Endothelial cell (in vitro differentiated cells): ENCODE data around the gene CPAMD8. TPM values are rescaled to one million over a fixed set of nuclear protein-coding genes. Genes with fewer than 3 reads are reported as not detected.

Experiments used
- DNase-seq: peaks from one replicate; pipeline ENCODE4 v3.0.0; 2021; ENCODE audit warnings: low spot score
- H3K27ac Mint-ChIP-seq: one replicate; pipeline ENCODE4 v1.8.0; 2021; ENCODE audit warnings: mixed read lengths, inconsistent platforms; ENCODE audit not compliant: unreplicated experiment
- H3K27me3 Mint-ChIP-seq: one replicate; pipeline ENCODE4 v1.8.0; 2021; ENCODE audit warnings: mild to moderate bottlenecking, moderate library complexity, mixed read lengths, inconsistent platforms; ENCODE audit not compliant: unreplicated experiment
- H3K36me3 Mint-ChIP-seq: one replicate; pipeline ENCODE4 v1.8.0; 2021; ENCODE audit warnings: mild to moderate bottlenecking, low read depth, mixed read lengths, inconsistent platforms; ENCODE audit not compliant: unreplicated experiment
- H3K4me1 Mint-ChIP-seq: one replicate; pipeline ENCODE4 v1.8.0; 2021; ENCODE audit warnings: mild to moderate bottlenecking, mixed read lengths, inconsistent platforms; ENCODE audit not compliant: unreplicated experiment
- H3K4me3 Mint-ChIP-seq: one replicate; pipeline ENCODE4 v1.8.0; 2021; ENCODE audit warnings: mild to moderate bottlenecking, mixed read lengths, inconsistent platforms; ENCODE audit not compliant: unreplicated experiment
- H3K9me3 Mint-ChIP-seq: one replicate; pipeline ENCODE4 v1.8.0; 2021; ENCODE audit warnings: mixed read lengths, inconsistent platforms; ENCODE audit not compliant: unreplicated experiment
- CTCF ChIP-seq: fragments of 200-600 bp; sonication (generic); IDR thresholded peaks from one replicate; pipeline ENCODE4 v1.5.0; 2021; ENCODE audit warnings: antibody characterized with exemption; ENCODE audit not compliant: unreplicated experiment
- total RNA-seq: library from RNA; stranded (reverse); fragmentation: NEBNext Ultra II Directional; extraction: Animal tissue kit (Norgen Biotek cat#: 25700); gene quantifications from one replicate; pipeline ENCODE4 v1.2.1, GENCODE V29; 2021; ENCODE audit not compliant: unreplicated experiment

CPAMD8 gene
- total RNA-seq, 1 donor from 2014 or later = 4.8 TPM

GRCh38 chr19:16898361-16899015 lies 128.1 kb downstream of the CPAMD8 start:
- H3K27me3 Mint-ChIP-seq = peaks cover 8% of the 10 kb centered on the region
- H3K9me3 Mint-ChIP-seq = no peaks in the 10 kb centered on the region
- H3K27ac Mint-ChIP-seq = no peak overlapping the region
- H3K36me3 Mint-ChIP-seq = no peaks in the 10 kb centered on the region
- no peak for TF ChIP-seq CTCF
- H3K4me3 Mint-ChIP-seq = peak overlapping the region; percentile 73
- no peak for DNase-seq
- peaks cover 3% of the 10 kb centered on the region for H3K4me1 Mint-ChIP-seq

- Mint-ChIP-seq H3K36me3 (no peaks in the 10 kb centered on the region), H3K4me1 (peaks cover 3% of the 10 kb centered on the region), H3K9me3 (no peaks in the 10 kb centered on the region), H3K27ac (no peak overlapping the region), H3K4me3 (no peak overlapping the region), H3K27me3 (peaks cover 8% of the 10 kb centered on the region)
- TF ChIP-seq CTCF = no peak
- no peak for DNase-seq
Measured at GRCh38 chr19:16897856-16898161, 128.8 kb downstream of the CPAMD8 start.

DNA sequence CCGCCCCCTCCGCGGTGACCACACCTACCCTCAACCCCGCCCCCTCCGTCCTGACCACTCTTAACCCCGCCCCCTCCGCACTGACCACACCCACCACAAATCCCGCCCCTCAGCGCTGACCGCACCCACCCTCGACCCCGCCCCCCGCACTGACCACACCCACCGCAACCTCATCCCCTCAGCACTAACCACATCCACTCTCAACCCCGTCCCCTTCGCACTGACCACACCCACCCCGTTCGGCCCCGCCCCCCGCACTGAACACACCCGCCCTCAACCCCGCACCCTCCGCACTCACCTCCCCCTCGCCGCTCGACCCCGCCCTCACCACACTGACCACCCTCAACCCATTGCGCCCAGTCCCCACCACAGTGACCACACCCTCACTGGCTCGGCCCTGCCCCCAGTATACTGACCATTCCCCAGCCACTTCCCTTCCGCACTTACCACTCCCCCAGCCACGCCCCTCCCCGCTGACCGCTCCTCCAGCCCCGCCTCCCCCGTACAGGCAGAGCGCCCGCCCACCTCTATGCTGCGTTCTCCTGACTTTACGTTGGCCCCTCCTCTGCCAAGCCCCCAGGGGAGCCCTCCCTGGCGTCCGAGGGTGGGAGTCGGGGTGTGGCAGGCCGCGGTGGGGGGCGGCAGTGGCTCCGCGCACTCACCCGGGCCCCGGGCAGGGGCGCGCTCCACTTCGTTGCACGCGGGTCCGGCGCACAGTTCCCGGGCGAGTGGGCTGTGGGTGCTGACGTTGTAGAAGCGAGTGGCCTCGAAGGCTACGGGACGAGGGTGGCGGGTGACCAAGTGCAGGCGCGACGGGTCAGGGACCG lies 129.4 kb downstream of the CPAMD8 start:
- Mint-ChIP-seq H3K4me3 (no peak overlapping the region), H3K27ac (no peak overlapping the region), H3K27me3 (peaks cover 8% of the 10 kb centered on the region), H3K36me3 (no peaks in the 10 kb centered on the region), H3K4me1 (peaks cover 3% of the 10 kb centered on the region), H3K9me3 (no peaks in the 10 kb centered on the region)
- TF ChIP-seq CTCF = no peak
- peak; percentile 93 for DNase-seq

GRCh38 chr19:16896146-16897028 lies 130.2 kb downstream of the CPAMD8 start:
- TF ChIP-seq CTCF = no peak
- Mint-ChIP-seq H3K27ac (no peak overlapping the region), H3K4me1 (peaks cover 3% of the 10 kb centered on the region), H3K9me3 (no peaks in the 10 kb centered on the region), H3K27me3 (peaks cover 10% of the 10 kb centered on the region), H3K36me3 (no peaks in the 10 kb centered on the region), H3K4me3 (peak overlapping the region; percentile 67)
- peak; percentile 28 for DNase-seq
